SJSA1 (cell line): Measurements from ENCODE around the gene PTMS. TPM values are rescaled to one million over a fixed set of nuclear protein-coding genes. Genes with fewer than 3 reads are reported as not detected.
A peak's percentile ranks its signal among the peaks of the same experiment; 100 is the strongest.
"Not testable (repeated sequence)": the region's sequence is repeated elsewhere in the genome, so short reads cannot be mapped to it uniquely, and the experiment has no call there.

Experiments used
- DNase-seq, 2 experiments: peaks; one replicate each; pipeline ENCODE4 v3.0.0-alpha.2; 2015 to 2020; ENCODE audit warnings: low spot score in 2 of 2, low read depth in 1 of 2
- H3K27ac ChIP-seq: fragments of 250-450 bp; sonication (Bioruptor Pico); 2 replicates; pipeline ENCODE4 v1.5.1; 2020; ENCODE audit warnings: mild to moderate bottlenecking, moderate library complexity
- H3K27me3 ChIP-seq: fragments of 250-450 bp; sonication (Bioruptor Pico); replicated peaks from 2 replicates; pipeline ENCODE4 v1.5.1; 2020; ENCODE audit warnings: mild to moderate bottlenecking, moderate library complexity
- H3K36me3 ChIP-seq: fragments of 250-450 bp; sonication (Bioruptor Pico); 2 replicates; pipeline ENCODE4 v1.5.1; 2020; ENCODE audit warnings: mild to moderate bottlenecking
- H3K4me1 ChIP-seq: fragments of 250-450 bp; sonication (Bioruptor Pico); replicated peaks from 2 replicates; pipeline ENCODE4 v1.6.1; 2021; ENCODE audit warnings: mild to moderate bottlenecking
- H3K4me3 ChIP-seq: fragments of 250-450 bp; sonication (Bioruptor Pico); 2 replicates; pipeline ENCODE4 v1.5.1; 2020; ENCODE audit warnings: mild to moderate bottlenecking
- H3K9me3 ChIP-seq: fragments of 250-450 bp; sonication (Bioruptor Pico); replicated peaks from 2 replicates; pipeline ENCODE4 v1.5.1; 2020; ENCODE audit warnings: mild to moderate bottlenecking
- total RNA-seq: library from RNA; depleted of rRNA; stranded (reverse); fragments of >200 nt; shearing (Covaris generic); gene quantifications from 2 replicates; pipeline ENCODE4 v1.2.3, GENCODE V29; 2014

The PTMS gene
- total RNA-seq, 1 experiment from 2014 or later, result 243 TPM

DNA sequence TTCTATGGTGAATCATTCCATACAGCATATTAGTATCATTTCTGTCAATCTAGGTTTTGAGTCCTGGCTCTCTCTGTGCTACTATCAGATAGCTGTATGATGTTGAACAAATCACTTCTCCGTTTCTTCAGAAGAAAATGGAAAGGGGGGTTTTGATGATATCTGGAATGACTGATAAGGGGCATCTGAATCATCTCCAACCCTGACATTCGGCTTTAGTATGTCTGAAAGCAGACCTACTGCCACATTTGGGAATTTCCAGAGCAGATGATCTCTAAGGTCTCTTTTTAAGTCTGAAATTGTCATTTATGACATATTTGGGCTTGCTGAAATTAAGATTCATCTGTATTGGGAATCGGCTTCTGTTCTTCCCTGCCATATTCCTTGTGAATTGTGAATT lies 23.3 kb upstream of the PTMS start:
- no peak for DNase-seq
- Histone ChIP-seq H3K9me3 (no peaks in the 10 kb centered on the region), H3K4me3 (no peak overlapping the region), H3K27me3 (no peaks in the 10 kb centered on the region), H3K36me3 (peaks cover 31% of the 10 kb centered on the region), H3K4me1 (no peaks in the 10 kb centered on the region), H3K27ac (no peak overlapping the region)

DNA sequence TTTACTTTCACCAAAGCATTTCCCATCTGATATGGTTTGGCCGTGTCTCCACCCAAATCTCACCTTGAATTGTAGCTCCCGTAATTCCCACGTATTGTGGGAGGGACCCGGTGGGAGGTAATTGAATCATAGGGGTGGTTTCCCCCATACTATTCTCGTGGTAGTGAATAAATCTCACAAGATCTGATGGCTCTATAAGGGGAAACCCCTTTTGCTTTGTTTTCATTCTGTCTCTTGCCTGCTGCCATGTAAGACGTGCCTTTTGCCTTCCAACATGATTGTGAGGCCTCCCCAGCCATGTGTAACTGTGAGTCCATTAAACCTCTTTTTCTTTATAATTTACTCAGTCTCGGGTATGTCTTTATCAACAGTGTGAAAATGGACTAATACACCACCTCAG lies 22.9 kb upstream of the PTMS start:
- H3K27me3 ChIP-seq, H3K4me3 ChIP-seq, H3K9me3 ChIP-seq, H3K27ac ChIP-seq, DNase-seq, H3K4me1 ChIP-seq: not testable (repeated sequence)
- H3K36me3 ChIP-seq, result peaks cover 36% of the 10 kb centered on the region

DNA sequence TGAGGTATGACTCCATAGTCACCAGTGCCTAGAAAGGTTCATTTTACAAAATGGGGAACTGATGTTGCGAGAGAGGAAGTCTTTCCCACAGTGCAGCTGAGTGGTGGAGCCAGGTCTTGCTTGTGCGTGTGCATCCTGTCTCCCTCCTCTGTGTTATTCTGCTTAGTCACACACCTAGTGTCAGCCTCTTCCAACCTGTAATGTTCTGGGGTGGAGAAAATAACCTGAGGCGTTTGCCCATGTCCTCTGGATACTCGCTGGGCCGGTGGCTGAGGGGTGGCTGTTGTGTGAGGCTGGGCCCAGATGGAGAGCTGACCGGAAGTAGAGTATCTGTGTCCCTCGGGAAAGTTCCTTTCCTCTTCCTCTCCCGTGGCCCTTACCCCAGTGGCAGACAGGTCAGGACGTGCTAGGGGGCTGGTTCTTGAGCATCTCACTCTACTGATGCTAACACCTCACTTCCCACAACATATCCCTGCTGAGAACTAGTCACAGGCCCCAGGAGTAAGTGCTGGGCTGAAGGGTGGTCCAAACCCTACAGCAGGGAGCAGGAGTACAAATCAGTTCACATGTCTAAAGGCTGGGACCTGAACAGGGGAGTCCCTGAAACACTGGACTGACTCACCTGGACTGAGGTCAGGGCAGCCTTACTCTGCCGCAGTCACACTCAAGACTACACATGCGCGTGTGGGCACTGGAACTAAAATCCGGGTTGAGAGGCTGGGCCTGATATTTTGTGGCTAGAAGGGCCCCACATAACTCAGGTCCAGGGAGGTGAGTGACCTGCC lies 20.2 kb upstream of the PTMS start:
- H3K4me3 ChIP-seq, result no peak overlapping the region
- no peaks in the 10 kb centered on the region for H3K27me3 ChIP-seq
- no peaks in the 10 kb centered on the region for H3K4me1 ChIP-seq
- DNase-seq, result no peak
- no peak overlapping the region for H3K27ac ChIP-seq
- peaks cover 62% of the 10 kb centered on the region for H3K36me3 ChIP-seq
- no peaks in the 10 kb centered on the region for H3K9me3 ChIP-seq

DNA sequence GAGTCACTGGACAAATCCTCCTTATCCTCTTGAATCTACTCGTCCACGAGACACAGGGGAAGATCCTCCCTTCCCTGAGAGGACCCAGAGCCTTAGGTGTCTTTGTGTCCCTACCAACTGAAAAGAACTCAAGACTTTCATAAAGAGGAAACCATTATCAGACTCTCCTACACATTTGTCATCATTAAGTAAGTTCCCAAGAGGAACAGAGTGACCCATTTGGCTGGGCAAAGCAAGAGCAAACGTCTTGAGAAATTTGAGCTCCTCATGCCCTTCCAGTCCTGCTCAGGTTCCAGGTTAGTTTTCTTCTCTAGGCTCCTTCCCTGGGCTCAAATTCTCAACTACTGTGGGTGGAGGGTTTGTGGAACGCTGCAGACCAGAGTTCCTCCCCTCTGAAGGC lies 18.9 kb upstream of the PTMS start:
- Histone ChIP-seq H3K4me1 (peaks cover 7% of the 10 kb centered on the region), H3K27me3 (no peaks in the 10 kb centered on the region), H3K4me3 (no peak overlapping the region), H3K27ac (no peak overlapping the region), H3K9me3 (no peaks in the 10 kb centered on the region), H3K36me3 (peaks cover 75% of the 10 kb centered on the region)
- DNase-seq, result no peak

DNA sequence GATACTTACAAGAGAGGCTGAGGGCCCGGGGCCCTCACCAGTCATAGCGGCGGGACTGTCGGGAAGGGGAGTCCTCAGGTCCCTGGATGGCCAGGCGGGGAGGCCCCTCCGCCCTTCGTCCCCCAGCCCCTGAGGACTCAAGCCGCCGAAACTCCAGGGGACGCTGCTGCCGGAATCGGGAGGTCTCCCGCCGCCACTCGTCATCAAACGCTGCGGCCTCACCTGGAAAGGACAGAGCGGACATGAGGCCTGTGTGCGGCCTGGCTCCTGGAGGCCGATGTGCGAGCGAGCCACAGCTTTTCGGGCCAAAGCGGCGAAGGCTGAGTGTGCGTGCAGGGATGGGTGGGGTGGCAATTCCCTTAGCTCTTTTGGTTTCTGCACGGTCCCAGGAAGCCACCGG lies 17.4 kb upstream of the PTMS start:
- H3K9me3 ChIP-seq, result no peaks in the 10 kb centered on the region
- no peak for DNase-seq
- no peak overlapping the region for H3K4me3 ChIP-seq
- H3K36me3 ChIP-seq, result peaks cover 79% of the 10 kb centered on the region
- no peak overlapping the region for H3K27ac ChIP-seq
- no peaks in the 10 kb centered on the region for H3K27me3 ChIP-seq
- H3K4me1 ChIP-seq, result peaks cover 9% of the 10 kb centered on the region

DNA sequence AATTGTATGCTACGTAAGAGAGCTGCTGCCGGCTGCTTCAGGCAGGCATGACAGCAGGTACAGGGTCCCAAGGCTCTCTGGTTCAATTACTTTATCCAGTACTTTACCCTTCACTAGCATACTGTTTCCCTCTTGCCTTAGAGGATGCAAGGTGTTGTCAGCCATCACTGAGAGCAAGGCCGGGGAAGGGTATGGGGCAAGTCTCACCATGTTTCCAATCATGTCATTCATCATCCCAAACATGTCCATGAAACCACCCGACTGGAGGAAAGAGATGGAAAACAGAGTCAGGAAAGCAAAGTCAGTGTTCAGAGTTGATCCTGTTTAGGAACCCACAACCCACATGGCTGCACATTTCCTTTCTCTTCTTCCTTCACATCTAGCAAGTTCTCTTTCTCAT lies 15.7 kb upstream of the PTMS start:
- H3K27ac ChIP-seq, result no peak overlapping the region
- H3K36me3 ChIP-seq, result peaks cover 71% of the 10 kb centered on the region
- H3K4me1 ChIP-seq, result peaks cover 11% of the 10 kb centered on the region
- no peaks in the 10 kb centered on the region for H3K9me3 ChIP-seq
- no peak overlapping the region for H3K4me3 ChIP-seq
- no peaks in the 10 kb centered on the region for H3K27me3 ChIP-seq
- no peak for DNase-seq

DNA sequence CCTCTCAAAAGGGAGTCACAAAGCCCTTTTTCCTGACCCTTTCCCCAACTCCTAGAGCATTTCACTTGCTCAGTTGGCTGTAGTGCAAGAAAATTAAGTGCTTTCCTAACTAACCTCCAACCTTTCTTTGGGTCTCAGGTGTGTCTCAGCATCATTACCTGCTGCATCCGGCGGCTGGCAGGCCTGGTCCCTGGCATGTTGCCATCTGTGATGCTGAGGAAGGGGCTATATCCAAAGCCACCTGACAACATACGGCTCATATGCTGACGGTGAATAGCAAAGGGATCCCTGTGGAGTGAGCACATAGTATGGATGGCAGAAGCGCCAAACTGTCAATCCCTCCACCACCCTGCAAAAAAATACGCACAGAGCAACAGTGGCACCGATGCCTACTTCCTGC lies 14.4 kb upstream of the PTMS start:
- H3K36me3 ChIP-seq, result peaks cover 59% of the 10 kb centered on the region
- no peaks in the 10 kb centered on the region for H3K9me3 ChIP-seq
- no peaks in the 10 kb centered on the region for H3K27me3 ChIP-seq
- H3K4me3 ChIP-seq, result peak overlapping the region; percentile 88
- H3K4me1 ChIP-seq, result peaks cover 11% of the 10 kb centered on the region
- no peak for DNase-seq
- H3K27ac ChIP-seq, result no peak overlapping the region

DNA sequence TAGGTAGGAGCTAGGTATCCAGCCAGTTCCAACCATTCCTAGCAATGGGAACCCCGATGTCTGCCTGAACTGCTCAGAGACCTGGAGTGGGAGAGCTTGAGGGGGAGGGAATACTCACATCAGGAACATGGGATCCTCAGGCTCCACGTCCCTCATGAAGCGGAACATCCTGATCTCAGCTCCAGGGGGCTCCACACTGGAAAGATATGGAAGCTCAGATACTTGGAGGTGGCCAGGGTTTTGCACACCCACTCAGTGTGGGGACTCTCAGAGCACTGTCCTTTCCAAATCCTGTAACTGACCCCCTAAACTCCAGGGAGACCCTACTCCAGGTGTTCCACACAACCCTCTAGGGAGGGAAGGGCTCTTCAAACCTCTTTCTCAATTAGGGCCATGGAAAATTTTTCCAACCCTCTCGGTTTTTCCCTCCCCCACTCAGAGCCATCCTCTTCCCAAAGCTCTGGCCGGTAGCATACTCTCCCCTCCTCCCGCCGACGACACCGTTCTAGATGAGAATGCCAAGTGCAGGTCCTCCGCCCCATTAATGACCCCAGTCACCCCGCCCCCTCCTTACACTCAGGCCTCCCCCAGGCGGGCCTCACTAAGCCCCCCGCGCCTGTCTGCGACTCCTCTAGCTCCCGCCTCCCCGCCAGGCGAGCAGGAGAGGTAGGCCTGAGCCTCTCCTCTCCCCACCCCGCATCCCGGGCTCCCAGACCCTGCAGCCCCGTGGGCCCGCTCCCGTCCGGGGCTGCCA lies 13.8 kb upstream of the PTMS start:
- H3K4me1 ChIP-seq, result peaks cover 11% of the 10 kb centered on the region
- peak overlapping the region; percentile 83 for H3K27ac ChIP-seq
- no peaks in the 10 kb centered on the region for H3K9me3 ChIP-seq
- peak overlapping the region; percentile 88 for H3K4me3 ChIP-seq
- H3K27me3 ChIP-seq, result no peaks in the 10 kb centered on the region
- DNase-seq, result peak; percentile 52 to 59
- peaks cover 53% of the 10 kb centered on the region for H3K36me3 ChIP-seq

DNA sequence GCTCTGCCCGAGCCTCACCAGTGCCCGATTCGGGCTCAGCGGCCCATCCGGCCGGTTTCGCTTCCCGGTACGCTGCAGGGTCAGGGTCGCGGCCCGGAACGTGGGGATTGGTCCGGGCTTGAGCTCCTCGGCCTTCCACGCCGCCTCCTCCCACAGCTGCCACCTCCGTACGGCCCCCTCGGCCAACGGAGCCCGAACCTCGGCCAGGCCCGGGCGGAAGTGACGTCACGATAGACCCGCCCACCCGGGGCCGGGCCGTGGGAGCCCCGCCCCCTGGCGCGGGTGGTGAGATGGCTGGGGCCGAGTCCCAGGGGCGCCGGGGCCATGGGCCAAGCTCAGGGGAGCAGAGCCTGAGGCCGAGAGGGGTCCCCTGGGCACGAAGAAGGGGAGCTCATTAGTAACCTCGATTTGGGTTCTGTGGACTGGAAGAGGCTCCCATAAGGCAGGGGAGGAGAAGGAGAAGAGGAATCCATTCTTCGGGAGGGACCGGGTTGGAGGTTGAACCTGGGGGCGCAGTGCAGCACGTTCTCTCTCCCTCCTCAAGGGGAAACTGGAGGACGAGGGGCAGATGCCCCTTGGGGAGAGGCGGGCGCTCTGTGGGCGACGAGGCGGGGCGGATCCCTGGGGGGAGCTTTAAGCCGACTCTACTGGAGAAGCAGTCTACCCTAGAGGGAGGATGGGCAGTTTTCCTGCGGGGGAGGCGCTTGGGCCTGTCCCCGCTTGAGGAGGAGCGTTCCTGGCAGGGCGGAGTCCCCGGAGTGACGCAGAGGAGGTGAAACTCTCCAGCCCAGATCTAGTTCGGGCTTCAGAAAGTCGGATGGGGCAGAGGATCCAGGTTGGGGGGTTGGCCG lies 13.0 kb upstream of the PTMS start, which contains the start of gene MLF2:
TSS of gene MLF2 (minus strand) at position 221 of the 851 bp plus-strand sequence. CDS start 807 bp downstream, outside the sequence.
- Histone ChIP-seq H3K9me3 (no peaks in the 10 kb centered on the region), H3K4me3 (peak within 1 kb of the TSS; percentile 88), H3K27me3 (no peaks in the 10 kb centered on the region), H3K27ac (peak within 1 kb of the TSS; percentile 83), H3K36me3 (peaks cover 45% of the 10 kb centered on the region), H3K4me1 (peaks cover 11% of the 10 kb centered on the region)
- DNase-seq, result peak; percentile 99

DNA sequence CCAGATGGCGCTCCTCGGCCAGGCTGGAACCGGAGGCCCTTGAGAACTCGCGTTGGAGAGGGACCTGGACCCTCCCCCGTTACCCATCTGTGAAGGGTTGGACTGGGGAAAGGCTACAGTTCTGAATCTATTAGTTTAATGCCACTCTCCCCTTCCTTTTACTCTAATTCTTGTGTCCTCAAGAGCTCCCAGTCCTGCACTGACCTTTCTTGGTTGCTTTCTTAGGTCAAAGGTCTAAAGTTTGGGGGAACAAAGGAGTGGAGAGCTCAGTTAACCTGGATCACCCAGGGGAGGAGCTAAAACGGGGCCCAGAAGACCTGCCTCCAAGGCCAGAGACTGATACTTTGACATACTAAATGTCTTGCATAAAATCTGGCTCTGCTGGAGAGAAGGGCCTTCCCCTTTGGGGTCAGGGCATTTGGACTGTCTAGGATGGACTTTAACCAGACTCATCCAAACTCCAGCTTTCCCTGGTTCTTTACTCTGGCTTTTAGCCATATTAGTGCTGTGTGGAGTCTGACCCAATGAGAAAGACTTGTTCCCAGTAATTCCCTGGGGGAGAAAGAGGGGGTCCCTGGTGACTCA lies 12.3 kb upstream of the PTMS start:
- H3K9me3 ChIP-seq, result no peaks in the 10 kb centered on the region
- peak overlapping the region; percentile 88; the same call in 1 of the 2 replicates for H3K4me3 ChIP-seq
- H3K4me1 ChIP-seq, result peaks cover 11% of the 10 kb centered on the region
- H3K27me3 ChIP-seq, result no peaks in the 10 kb centered on the region
- no peak overlapping the region for H3K27ac ChIP-seq
- DNase-seq, result no peak
- peaks cover 38% of the 10 kb centered on the region for H3K36me3 ChIP-seq

DNA sequence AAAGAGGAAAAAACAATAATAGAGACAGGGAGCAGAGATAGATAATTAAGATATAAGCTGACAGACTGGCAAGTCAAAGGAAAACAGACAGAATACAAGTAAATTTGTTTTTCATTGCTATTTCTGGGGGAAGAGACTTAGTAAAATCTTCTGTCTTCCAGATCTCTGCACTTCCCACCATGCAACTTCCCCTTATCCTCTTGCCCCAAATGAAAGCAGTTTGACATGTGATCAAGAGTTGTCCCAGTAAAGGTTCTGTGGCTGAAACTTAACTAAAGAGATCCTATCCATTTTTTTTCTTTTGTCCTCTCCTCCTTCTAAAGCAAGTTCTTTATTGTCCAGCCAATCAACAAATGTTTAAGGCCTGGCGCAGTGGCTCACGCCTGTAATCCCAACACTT lies 11.8 kb upstream of the PTMS start:
- Histone ChIP-seq H3K4me1 (peaks cover 11% of the 10 kb centered on the region), H3K9me3 (no peaks in the 10 kb centered on the region), H3K27ac (no peak overlapping the region), H3K36me3 (peaks cover 32% of the 10 kb centered on the region), H3K27me3 (no peaks in the 10 kb centered on the region), H3K4me3 (no peak overlapping the region)
- DNase-seq, result no peak

DNA sequence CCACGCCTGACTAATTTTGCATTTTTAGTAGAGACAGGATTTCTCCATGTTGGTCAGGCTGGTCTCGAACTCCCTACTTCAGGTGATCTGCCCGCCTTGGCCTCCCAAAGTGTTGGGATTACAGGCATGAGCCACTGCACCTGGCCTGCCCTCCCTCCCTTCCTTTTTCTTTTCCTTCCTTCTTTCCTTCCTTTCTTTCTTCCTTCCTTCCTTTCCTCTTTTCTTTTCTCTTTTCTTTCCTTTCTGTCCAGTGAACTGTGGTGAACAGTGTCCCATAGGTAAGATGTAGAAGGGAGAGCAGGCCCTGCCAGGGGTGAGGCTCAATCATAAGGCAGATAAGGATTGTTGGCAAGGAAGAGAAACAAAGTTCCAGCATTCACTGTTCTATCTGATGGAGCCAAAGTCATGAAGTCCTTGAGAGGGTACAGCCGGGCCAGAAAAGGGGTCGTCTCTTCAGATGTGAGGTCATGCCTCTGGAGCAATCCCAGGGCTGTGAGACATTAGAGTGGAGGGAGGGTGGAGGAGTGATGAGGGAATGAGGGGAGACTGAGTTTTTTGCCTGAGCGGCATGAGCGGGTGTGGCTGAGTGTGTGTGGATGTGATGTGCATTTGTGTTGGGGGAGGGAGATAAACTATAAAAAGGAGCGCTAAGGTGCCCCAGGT lies 9.0 kb upstream of the PTMS start:
- Histone ChIP-seq H3K9me3 (no peaks in the 10 kb centered on the region), H3K4me1 (peaks cover 5% of the 10 kb centered on the region), H3K4me3 (no peak overlapping the region), H3K36me3 (peaks cover 5% of the 10 kb centered on the region; the same call in 1 of the 2 replicates), H3K27me3 (no peaks in the 10 kb centered on the region), H3K27ac (no peak overlapping the region)
- no peak for DNase-seq

DNA sequence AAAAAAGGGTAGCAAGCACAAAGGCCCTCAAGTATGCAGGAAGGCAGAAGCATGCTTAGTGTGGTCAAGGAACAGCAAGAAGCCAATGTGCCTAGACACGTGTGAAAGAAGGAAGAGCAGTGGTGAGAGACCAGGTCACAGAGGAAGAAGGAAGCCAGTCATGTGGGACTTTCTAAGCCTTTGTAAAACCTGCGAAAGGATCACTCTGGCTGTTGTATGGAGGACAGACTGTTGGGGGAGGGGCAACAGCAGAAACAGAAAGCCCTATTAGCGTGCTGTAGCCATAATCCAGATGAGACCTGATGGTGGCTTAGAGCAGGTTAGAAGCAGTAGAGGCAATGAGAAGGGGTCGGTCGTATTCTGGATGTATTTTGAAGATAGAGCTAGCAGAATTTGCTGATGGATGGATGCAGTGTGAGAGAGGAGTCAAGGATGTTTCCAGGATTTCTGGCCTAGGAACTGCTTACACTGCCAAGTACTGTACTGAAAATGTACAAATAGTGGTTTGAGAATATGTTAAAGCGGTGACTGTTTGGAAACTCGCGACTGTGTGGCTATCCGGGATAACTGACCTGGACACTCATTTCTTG lies 7.6 kb upstream of the PTMS start:
- Histone ChIP-seq H3K27ac (no peak overlapping the region), H3K4me1 (peaks cover 13% of the 10 kb centered on the region), H3K4me3 (no peak overlapping the region), H3K36me3 (no peaks in the 10 kb centered on the region), H3K9me3 (no peaks in the 10 kb centered on the region), H3K27me3 (no peaks in the 10 kb centered on the region)
- no peak for DNase-seq
